GM19395 (cell line): ENCODE results near the gene GIMAP5.

Experiments
- ATAC-seq: cut with Tn5 transposase; IDR thresholded peaks from one replicate; pipeline ENCODE4 v1.9.1; 2021; ENCODE audit warnings: mild to moderate bottlenecking, moderate library complexity; ENCODE audit not compliant: unreplicated experiment

GIMAP5 gene

GRCh38 chr7:150734254-150734653, 3.0 kb upstream of the GIMAP5 start:
- ATAC-seq: no peak

- no peak for ATAC-seq
Observed at GRCh38 chr7:150735596-150736358, 1.4 kb upstream of the GIMAP5 start.

- ATAC-seq: peak; percentile 14
Observed at GRCh38 chr7:150736864-150737263, 354 bp upstream of the GIMAP5 start.

GRCh38 chr7:150738092-150738491, 874 bp downstream of the GIMAP5 start:
- ATAC-seq: no peak

- no peak for ATAC-seq
Observed at GRCh38 chr7:150738591-150739001, 1.4 kb downstream of the GIMAP5 start.

- ATAC-seq: no peak
Observed at GRCh38 chr7:150739033-150739432, 1.8 kb downstream of the GIMAP5 start.

GRCh38 chr7:150740053-150740452, 2.8 kb downstream of the GIMAP5 start:
- ATAC-seq: no peak

- ATAC-seq: no peak
Observed at GRCh38 chr7:150742286-150742968, 5.2 kb downstream of the GIMAP5 start.

- ATAC-seq: no peak
Observed at GRCh38 chr7:150744041-150744656, 6.9 kb downstream of the GIMAP5 start.

- ATAC-seq: no peak
Observed at GRCh38 chr7:150745086-150745485, 7.9 kb downstream of the GIMAP5 start.

GRCh38 chr7:150745876-150746275, 8.7 kb downstream of the GIMAP5 start:
- ATAC-seq: no peak

- no peak for ATAC-seq
Observed at GRCh38 chr7:150746921-150747320, 9.7 kb downstream of the GIMAP5 start.

GRCh38 chr7:150748376-150748775, 11.2 kb downstream of the GIMAP5 start:
- ATAC-seq: no peak

GRCh38 chr7:150751702-150752101, 14.5 kb downstream of the GIMAP5 start:
- no peak for ATAC-seq

GRCh38 chr7:150753239-150753638, 16.0 kb downstream of the GIMAP5 start:
- no peak for ATAC-seq

- no peak for ATAC-seq
Observed at GRCh38 chr7:150753826-150754603, 16.8 kb downstream of the GIMAP5 start.

GRCh38 chr7:150754951-150755350, 17.7 kb downstream of the GIMAP5 start:
- no peak for ATAC-seq

GRCh38 chr7:150755473-150756099, 18.4 kb downstream of the GIMAP5 start:
- ATAC-seq: peak; percentile 63

GRCh38 chr7:150756166-150756565, 18.9 kb downstream of the GIMAP5 start:
- ATAC-seq: no peak

- ATAC-seq: no peak
Observed at GRCh38 chr7:150756858-150757257, 19.6 kb downstream of the GIMAP5 start.

GRCh38 chr7:150759479-150759878, 22.3 kb downstream of the GIMAP5 start:
- no peak for ATAC-seq
